ENCODE data around the gene COL3A1. TPM values are rescaled to one million over a fixed set of nuclear protein-coding genes. Genes with fewer than 3 reads are reported as not detected.

The COL3A1 gene
- total RNA-seq, 1 donor from 2014 or later, result 13.4 TPM

- no peak for TF ChIP-seq CTCF (IDR thresholded peaks at IDR 0.05; ENCODE audit: insufficient read depth, low read length, poor library complexity, severe bottlenecking)
- no peaks in the 10 kb centered on the region for H3K36me3 ChIP-seq (ENCODE audit: control insufficient read depth, insufficient read depth, low read length)
- no peak overlapping the region for H3K4me3 ChIP-seq (ENCODE audit: low read depth, low read length)
- no peaks in the 10 kb centered on the region for H3K27me3 ChIP-seq (ENCODE audit: control insufficient read depth, insufficient read depth, low read length)
- no peak for DNase-seq (ENCODE audit: low read depth)
Measured at GRCh38 chr2:188963741-188964140, 10.4 kb upstream of the COL3A1 start.

GRCh38 chr2:188964976-188965546, 9.1 kb upstream of the COL3A1 start:
- Histone ChIP-seq H3K4me3 (ENCODE audit: low read depth, low read length) (no peak overlapping the region), H3K27me3 (ENCODE audit: control insufficient read depth, insufficient read depth, low read length) (no peaks in the 10 kb centered on the region), H3K36me3 (ENCODE audit: control insufficient read depth, insufficient read depth, low read length) (no peaks in the 10 kb centered on the region)
- TF ChIP-seq CTCF (IDR thresholded peaks at IDR 0.05; ENCODE audit: insufficient read depth, low read length, poor library complexity, severe bottlenecking), result no peak
- no peak for DNase-seq (ENCODE audit: low read depth)

- H3K27me3 ChIP-seq (ENCODE audit: control insufficient read depth, insufficient read depth, low read length), result no peaks in the 10 kb centered on the region
- DNase-seq (ENCODE audit: low read depth), result no peak
- no peaks in the 10 kb centered on the region for H3K36me3 ChIP-seq (ENCODE audit: control insufficient read depth, insufficient read depth, low read length)
- H3K4me3 ChIP-seq (ENCODE audit: low read depth, low read length), result no peak overlapping the region
- TF ChIP-seq CTCF (IDR thresholded peaks at IDR 0.05; ENCODE audit: insufficient read depth, low read length, poor library complexity, severe bottlenecking), result no peak
Measured at GRCh38 chr2:188965563-188965962, 8.6 kb upstream of the COL3A1 start.

GRCh38 chr2:188966079-188966571, 8.0 kb upstream of the COL3A1 start:
- no peak for DNase-seq (ENCODE audit: low read depth)
- no peak for TF ChIP-seq CTCF (IDR thresholded peaks at IDR 0.05; ENCODE audit: insufficient read depth, low read length, poor library complexity, severe bottlenecking)
- H3K4me3 ChIP-seq (ENCODE audit: low read depth, low read length), result no peak overlapping the region
- H3K36me3 ChIP-seq (ENCODE audit: control insufficient read depth, insufficient read depth, low read length), result no peaks in the 10 kb centered on the region
- no peaks in the 10 kb centered on the region for H3K27me3 ChIP-seq (ENCODE audit: control insufficient read depth, insufficient read depth, low read length)

- Histone ChIP-seq H3K4me3 (ENCODE audit: low read depth, low read length) (no peak overlapping the region), H3K36me3 (ENCODE audit: control insufficient read depth, insufficient read depth, low read length) (no peaks in the 10 kb centered on the region), H3K27me3 (ENCODE audit: control insufficient read depth, insufficient read depth, low read length) (no peaks in the 10 kb centered on the region)
- TF ChIP-seq CTCF (IDR thresholded peaks at IDR 0.05; ENCODE audit: insufficient read depth, low read length, poor library complexity, severe bottlenecking), result no peak
- no peak for DNase-seq (ENCODE audit: low read depth)
Measured at GRCh38 chr2:188966728-188967440, 7.3 kb upstream of the COL3A1 start.

Measured in kidney epithelial cell (primary cell).